NCI-H2081 treated with DMSO at 0.1 percent for 48 hours (cell line): ENCODE measurements around the gene DGCR2.
"Not testable (repeated sequence)": the region's sequence is repeated elsewhere in the genome, so short reads cannot be mapped to it uniquely, and the experiment has no call there.

Experiments used
- DNase-seq: peaks from one replicate; lab custom pipeline; 2025; lab: John Stamatoyannopoulos, UW

DGCR2 gene

DNA sequence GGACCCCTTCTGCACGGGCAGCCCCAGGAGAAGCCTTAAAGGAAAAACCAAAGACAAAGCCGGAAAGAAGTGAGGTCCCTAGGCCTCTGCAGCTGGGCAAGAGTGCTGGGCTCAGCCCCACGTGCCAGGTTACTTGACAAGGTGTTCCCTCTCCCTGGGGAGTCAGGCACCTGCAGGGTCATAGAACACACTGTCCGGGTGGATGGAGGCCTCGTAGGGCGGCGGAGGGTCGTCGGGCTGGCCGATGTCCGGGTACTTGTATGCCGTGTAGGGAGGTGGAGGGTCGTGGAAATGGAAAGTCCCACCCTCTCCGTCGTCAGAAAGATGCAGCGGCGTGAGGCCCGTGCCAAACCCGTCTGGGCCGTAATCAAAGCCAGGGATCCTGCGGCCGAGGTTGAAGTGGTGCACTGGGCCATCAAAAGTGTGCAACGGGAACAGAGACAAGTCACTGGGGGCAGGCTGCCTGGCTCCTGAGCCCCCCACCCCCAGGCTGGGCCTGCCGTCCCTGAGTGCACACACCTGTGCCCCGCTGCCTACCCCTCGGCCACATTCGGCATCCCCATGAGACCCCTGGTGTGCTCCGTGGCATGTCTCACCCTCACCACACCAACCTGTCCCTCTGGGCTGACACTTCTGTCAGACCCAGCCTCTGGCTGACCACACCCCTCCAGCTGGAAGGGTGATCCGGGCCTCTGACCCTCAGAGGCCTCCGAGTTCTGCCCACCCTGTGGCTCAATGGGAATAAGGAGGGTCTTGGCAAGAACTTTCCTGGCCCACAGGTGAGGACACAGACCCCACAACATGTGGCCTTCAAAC lies 81.1 kb downstream of the DGCR2 start:
- no peak for DNase-seq

DNA sequence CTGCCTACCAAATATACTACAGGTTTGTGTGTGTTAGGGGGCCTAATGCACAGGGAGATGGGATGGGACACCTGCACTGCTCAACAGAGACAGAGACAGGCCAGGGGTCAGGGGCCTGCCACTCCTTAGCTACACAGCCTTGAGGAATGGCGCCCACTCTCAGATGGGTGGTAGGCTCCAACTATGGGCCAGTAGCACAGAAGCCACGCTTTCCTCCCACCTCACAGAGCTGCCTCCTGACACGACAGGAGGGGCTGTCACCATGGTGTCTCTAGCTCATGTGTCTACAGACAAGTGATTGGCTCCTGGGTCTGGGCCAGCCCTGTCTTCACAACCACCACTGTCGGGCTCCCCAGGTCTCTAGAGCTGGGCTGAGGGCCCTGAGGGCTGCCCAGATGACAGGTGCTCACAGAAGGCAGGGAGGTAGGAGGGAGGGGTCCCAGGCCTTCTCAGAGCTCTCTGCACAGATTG lies 81.8 kb downstream of the DGCR2 start:
- DNase-seq: no peak

DNA sequence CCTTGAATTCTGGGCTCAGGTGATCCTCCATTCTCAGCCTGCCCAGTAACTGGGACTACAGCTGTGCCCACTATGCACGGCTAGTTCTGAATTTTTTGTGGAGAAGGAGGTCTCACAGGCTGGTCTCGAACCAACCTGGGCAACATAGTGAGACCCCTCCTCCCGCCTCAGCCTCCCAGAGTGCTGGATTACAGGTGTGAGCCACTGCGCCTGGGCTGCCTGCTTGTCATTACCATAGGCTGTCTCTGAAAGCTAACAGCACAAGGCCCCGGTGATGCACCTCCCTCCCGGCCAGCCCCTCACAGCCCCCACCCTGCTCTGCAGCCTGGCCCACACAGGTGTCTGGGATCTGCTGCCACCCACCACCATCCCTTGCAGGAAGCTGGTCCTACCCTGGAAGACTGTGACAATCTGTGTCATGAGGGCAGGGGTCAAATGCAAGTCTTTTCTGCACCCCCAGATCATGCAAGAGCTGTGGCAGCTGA lies 82.4 kb downstream of the DGCR2 start:
- no peak for DNase-seq

DNA sequence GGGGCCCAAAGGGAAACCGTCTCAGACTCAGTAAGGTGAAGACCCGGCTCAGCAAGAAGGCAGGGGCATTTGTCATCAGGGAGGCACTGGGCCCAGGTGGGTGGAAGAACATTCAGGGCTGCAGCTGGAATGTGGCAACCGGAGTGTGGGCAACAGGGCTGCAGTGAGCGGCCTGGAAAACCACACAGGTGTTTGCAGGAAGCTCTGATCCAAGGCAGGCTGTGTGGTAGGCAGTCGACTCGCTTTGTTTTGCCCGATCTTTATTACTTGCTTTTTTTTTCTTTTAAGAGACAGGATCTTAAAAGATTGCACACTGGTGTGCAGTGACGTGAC lies 82.8 kb downstream of the DGCR2 start:
- DNase-seq: no peak

GRCh38 chr22:19038728-19039447 lies 83.3 kb downstream of the DGCR2 start:
- DNase-seq: no peak

- DNase-seq: no peak
These were observed 84.1 kb downstream of the DGCR2 start for GRCh38 chr22:19038164-19038546.

GRCh38 chr22:19037282-19038163 lies 84.7 kb downstream of the DGCR2 start:
- DNase-seq: no peak

DNA sequence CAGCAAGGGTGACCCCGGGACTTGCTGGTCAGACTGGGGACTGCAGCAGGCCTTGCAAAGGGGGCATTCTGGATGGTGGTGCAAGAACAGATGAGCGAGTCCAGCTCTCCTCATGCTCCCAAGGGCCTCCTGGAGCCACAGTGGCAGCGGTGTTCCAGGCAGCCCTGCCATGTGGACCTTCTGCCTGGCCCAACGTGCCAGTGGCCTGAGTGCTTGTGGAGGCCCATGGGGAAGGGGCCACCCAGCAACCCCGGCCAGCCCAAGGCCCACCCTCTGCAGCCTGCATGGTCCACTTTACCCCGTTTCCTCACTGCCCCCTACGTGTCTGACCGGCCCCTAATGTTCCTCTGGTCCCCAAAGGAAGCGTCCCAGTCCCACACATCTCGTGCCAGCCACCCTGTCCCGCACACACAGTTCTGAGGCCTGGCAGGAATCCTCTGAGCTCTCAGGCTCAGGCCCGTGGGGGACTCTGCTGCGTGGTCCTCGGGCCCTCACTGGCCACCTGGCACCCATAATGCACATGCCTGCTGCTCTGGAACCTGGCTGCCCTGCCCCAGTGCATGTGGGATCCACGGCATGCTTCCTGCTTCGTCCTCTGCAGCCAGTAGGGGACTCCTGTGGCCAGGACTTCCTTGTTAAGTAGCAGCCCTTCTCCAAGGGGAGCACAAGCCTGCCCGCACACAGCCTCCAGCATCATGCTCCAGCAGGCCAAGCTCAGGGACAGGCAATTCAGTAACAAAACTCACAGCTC lies 85.5 kb downstream of the DGCR2 start:
- DNase-seq: no peak

GRCh38 chr22:19036229-19036522 lies 86.0 kb downstream of the DGCR2 start:
- no peak for DNase-seq

DNA sequence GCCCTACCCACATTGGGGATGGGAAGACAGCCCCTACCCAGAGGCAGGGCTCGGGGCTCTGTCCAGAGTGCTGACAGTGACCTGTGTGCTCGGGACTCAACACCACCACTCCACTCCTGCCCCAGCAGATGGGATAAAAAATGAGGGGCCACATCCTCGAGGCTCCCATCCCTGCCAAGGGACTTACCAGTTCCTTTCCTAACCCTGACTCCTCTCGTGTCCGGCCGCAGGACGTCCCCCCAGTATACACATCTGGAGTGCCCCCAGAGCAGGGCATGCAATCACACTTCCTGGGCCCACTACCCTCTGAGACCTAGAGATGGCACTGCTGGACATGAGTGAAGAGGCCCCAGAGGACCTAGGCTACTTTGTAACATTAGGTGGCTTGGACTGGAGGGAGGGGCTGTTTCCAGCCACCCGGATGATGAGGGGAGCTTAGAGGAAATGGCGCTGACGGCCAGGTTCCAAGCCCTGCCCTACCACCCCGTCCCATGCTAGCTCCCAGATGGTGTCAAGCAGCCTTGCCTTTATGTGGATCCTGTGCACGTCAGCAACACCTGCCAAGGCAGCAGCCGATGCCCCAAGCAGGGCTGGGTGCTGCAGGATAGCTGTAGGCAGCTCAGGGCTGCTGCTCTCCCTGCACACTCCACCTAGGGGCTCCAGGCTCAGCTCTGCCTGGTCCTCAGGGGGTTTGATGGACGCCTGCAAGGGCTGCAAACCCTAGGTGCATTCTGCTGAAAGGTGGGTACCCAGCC lies 86.6 kb downstream of the DGCR2 start:
- DNase-seq: no peak

DNA sequence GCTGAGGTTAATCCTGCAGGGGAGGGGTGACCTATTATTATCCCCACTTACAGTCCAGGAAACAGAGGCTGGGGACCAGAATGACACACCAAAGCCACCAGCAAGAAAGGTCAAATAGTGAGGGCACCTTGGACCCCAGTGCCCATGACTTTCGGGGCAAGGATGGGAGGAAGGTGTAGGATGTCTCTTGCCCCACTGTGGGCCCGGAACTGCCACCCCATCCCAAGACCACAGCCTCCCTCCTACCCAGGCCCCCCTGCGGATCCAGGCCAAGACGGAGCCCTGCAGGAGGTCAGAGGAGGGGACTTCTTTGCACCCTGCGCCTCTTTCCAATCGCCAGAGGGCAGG lies 87.1 kb downstream of the DGCR2 start:
- DNase-seq: not testable (repeated sequence)

GRCh38 chr22:19034724-19035120 lies 87.5 kb downstream of the DGCR2 start:
- not testable (repeated sequence) for DNase-seq

DNA sequence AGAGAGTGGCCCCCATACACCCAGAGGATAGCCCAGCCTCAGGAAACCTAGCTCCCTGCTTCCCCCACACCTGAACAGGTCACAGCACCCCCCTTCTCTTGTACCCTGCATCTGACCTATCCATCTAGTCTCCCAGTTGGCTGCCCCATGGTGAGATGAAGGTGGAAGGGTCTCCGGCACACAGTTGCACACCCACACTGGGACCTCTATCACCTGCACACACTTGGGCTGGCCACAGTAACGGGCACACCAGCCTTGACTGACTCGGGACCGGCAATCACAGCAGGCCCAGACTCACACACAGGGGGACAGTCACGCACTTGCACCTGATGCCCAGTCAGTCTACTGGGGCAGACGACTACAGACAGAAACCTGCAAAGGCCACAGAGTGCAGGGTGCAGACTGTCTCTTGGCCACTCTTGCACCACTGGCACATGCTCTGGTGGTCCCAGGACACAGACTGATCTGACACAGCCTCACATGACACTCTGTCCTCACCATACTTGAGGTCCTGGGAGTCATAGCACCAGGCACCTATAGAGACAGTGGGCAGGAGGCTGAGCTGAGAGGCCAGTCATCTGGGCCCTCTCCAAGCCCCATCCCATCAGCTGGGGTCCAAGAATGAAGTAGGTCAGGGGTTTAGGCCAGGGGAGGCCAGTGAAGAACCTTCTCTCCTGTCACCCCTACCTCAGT lies 88.0 kb downstream of the DGCR2 start:
- not testable (repeated sequence) for DNase-seq

- DNase-seq: not testable (repeated sequence)
These were observed 88.7 kb downstream of the DGCR2 start for GRCh38 chr22:19033568-19033905.

GRCh38 chr22:19032898-19033567 lies 89.2 kb downstream of the DGCR2 start:
- DNase-seq: not testable (repeated sequence)

- DNase-seq: not testable (repeated sequence)
These were observed 89.9 kb downstream of the DGCR2 start for GRCh38 chr22:19032156-19032785.

- DNase-seq: not testable (repeated sequence)
These were observed 91.3 kb downstream of the DGCR2 start for GRCh38 chr22:19030889-19031252.

DNA sequence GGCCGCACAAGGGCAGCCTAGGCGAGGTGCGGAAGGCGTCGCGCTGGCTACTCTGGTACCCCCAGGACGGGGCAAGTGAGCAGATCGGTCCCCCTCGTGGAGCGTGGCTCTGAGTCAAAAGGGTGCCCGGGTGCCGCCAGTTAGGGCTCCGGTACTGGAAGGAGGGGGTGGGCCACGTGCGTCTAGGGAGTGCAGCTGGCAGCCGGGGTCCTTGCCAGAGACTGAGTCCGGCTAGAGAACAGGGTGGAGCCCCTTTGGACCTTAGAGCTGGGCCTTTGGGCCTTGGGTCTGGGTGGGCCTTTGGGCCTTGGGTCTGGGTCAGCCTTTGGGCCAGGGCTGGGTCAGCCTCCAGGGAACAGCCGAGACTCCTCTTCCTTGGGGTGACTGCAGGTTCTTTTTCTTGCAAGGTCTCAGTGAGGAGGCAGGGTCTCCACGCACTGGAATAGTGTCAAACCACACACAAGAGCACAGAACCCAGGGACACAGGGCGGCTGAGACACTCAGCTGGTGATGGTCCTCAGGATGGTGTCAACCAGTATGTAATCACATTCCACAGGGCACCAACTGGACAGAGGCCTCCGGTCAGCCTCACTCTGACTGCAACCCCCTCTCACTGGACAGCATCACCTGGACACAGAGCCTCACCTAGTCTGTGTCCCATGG lies 91.9 kb downstream of the DGCR2 start:
- not testable (repeated sequence) for DNase-seq
